ENCODE measurements around the gene FANCG.

- TF ChIP-seq EP300 (IDR thresholded peaks at IDR 0.05) = no peak
- no peak for TF ChIP-seq CTCF (IDR thresholded peaks at IDR 0.05)
Measured at GRCh38 chr9:35074791-35075190, 5.0 kb downstream of the FANCG start.
